Neuronal stem cell (in vitro differentiated cells): Measurements from ENCODE around the gene EMB.
"Not testable (repeated sequence)": the region's sequence is repeated elsewhere in the genome, so short reads cannot be mapped to it uniquely, and the experiment has no call there.

Experiments
- DNase-seq: peaks from one replicate; pipeline ENCODE4 v3.0.0-alpha.2; 2013; ENCODE audit warnings: low spot score
- H2AFZ ChIP-seq: one replicate; pipeline ENCODE4 v1.6.1; 2013; ENCODE audit warnings: mild to moderate bottlenecking, low read length, inconsistent platforms
- H2AK5ac ChIP-seq: 2 replicates; pipeline ENCODE4 v1.6.1; 2013; ENCODE audit warnings: low read depth, mild to moderate bottlenecking, inconsistent platforms, low read length, moderate library complexity, mixed read lengths
- H2BK120ac ChIP-seq: 2 replicates; pipeline ENCODE4 v1.6.1; 2013; ENCODE audit warnings: low read depth, mild to moderate bottlenecking, inconsistent platforms, low read length, moderate library complexity, mixed read lengths
- H2BK12ac ChIP-seq: one replicate; pipeline ENCODE4 v1.6.1; 2013; ENCODE audit warnings: low read length, inconsistent platforms
- H2BK15ac ChIP-seq: 2 replicates; pipeline ENCODE4 v1.6.1; 2013; ENCODE audit warnings: mild to moderate bottlenecking, low read length, inconsistent platforms, mixed read lengths
- H2BK5ac ChIP-seq: one replicate; pipeline ENCODE4 v1.6.1; 2013; ENCODE audit warnings: inconsistent platforms, mild to moderate bottlenecking, low read length, moderate library complexity
- H3K14ac ChIP-seq: one replicate; pipeline ENCODE4 v1.6.1; 2013; ENCODE audit warnings: low read length, inconsistent platforms
- H3K18ac ChIP-seq: 2 replicates; pipeline ENCODE4 v1.6.1; 2013; ENCODE audit warnings: low read length, inconsistent platforms
- H3K23ac ChIP-seq: 2 replicates; pipeline ENCODE4 v1.6.1; 2013; ENCODE audit warnings: low read depth, mild to moderate bottlenecking, mixed read lengths, low read length, inconsistent platforms; ENCODE audit not compliant: poor library complexity
- H3K27ac ChIP-seq: replicated peaks from 3 replicates; pipeline ENCODE4 v1.5.1; 2013; ENCODE audit warnings: low read length, inconsistent platforms
- H3K27me3 ChIP-seq, 3 experiments: 2 replicates each; pipeline ENCODE4 v1.6.1; 2013; ENCODE audit warnings: low read length in 3 of 3, mild to moderate bottlenecking in 2 of 3, inconsistent platforms in 1 of 3, low read depth in 1 of 3, mixed read lengths in 1 of 3, moderate library complexity in 1 of 3; ENCODE audit not compliant: control insufficient read depth in 3 of 3, insufficient read depth in 3 of 3
- H3K36me3 ChIP-seq, 2 donors: replicated peaks in 1 of 2; 2 replicates each; pipeline ENCODE4 v1.6.1; 2013; ENCODE audit warnings: low read length in 2 of 2; ENCODE audit not compliant: control insufficient read depth in 2 of 2, insufficient read depth in 2 of 2
- H3K4ac ChIP-seq: 2 replicates; pipeline ENCODE4 v1.6.1; 2013; ENCODE audit warnings: inconsistent platforms, mild to moderate bottlenecking, low read length, moderate library complexity
- H3K4me1 ChIP-seq, 2 donors: 1 replicate in 1 of 2; 2 replicates in 1 of 2; pipeline ENCODE4 v1.6.1; 2013; ENCODE audit warnings: low read length in 2 of 2, low read depth in 1 of 2; ENCODE audit not compliant: control insufficient read depth in 2 of 2, insufficient read depth in 1 of 2
- H3K4me2 ChIP-seq: one replicate; pipeline ENCODE4 v1.6.1; 2013; ENCODE audit warnings: mild to moderate bottlenecking, low read length, inconsistent platforms; ENCODE audit not compliant: insufficient read depth, poor library complexity, severe bottlenecking
- H3K4me3 ChIP-seq, 2 donors: 2 replicates each; pipeline ENCODE4 v1.5.1; 2013; ENCODE audit warnings: low read length in 2 of 2, mild to moderate bottlenecking in 2 of 2, inconsistent platforms in 1 of 2, moderate library complexity in 1 of 2
- H3K79me1 ChIP-seq: one replicate; pipeline ENCODE4 v1.6.1; 2013; ENCODE audit warnings: low read depth, mild to moderate bottlenecking, inconsistent platforms, low read length, moderate library complexity
- H3K9ac ChIP-seq: one replicate; pipeline ENCODE4 v1.6.1; 2013; ENCODE audit warnings: mild to moderate bottlenecking, low read depth, low read length, inconsistent platforms; ENCODE audit not compliant: poor library complexity
- H3K9me3 ChIP-seq, 2 donors: replicated peaks in 1 of 2; 2 replicates each; pipeline versions ENCODE3 to v1.6.1; 2013; ENCODE audit warnings: low read length in 2 of 2, mild to moderate bottlenecking in 2 of 2, inconsistent platforms in 1 of 2, low read depth in 1 of 2, mixed read lengths in 1 of 2, moderate library complexity in 1 of 2; ENCODE audit not compliant: control insufficient read depth in 2 of 2, insufficient read depth in 1 of 2
- H4K8ac ChIP-seq: one replicate; pipeline ENCODE4 v1.6.1; 2013; ENCODE audit warnings: low read depth, mild to moderate bottlenecking, inconsistent platforms, low read length, moderate library complexity
- H4K91ac ChIP-seq: one replicate; pipeline ENCODE4 v1.6.1; 2013; ENCODE audit warnings: low read length, low read depth, mild to moderate bottlenecking, inconsistent platforms; ENCODE audit not compliant: poor library complexity
- WGBS, 2 donors: extraction: QIAGEN DNeasy Blood & Tissue Kit; methylation state at CpG; one replicate each; pipeline ENCODE4 v1.1.7; 2013; ENCODE audit warnings: missing lambda C conversion rate in 2 of 2, mixed read lengths in 1 of 2; ENCODE audit not compliant: insufficient read length in 2 of 2, insufficient replicate concordance in 1 of 2; ENCODE audit errors: extremely low coverage in 2 of 2; 5-methylcytosine and 5-hydroxymethylcytosine counted together

The EMB gene

GRCh38 chr5:50393925-50394609 lies 47.0 kb downstream of the EMB start:
- not testable (repeated sequence) for H2BK15ac ChIP-seq, H3K9ac ChIP-seq, H2BK120ac ChIP-seq, H2BK5ac ChIP-seq, H2BK12ac ChIP-seq, H3K27me3 ChIP-seq, H3K79me1 ChIP-seq, H4K91ac ChIP-seq, H3K4me1 ChIP-seq, H3K36me3 ChIP-seq, H3K9me3 ChIP-seq, H3K23ac ChIP-seq, H3K4ac ChIP-seq, H3K4me2 ChIP-seq, H3K14ac ChIP-seq, H3K4me3 ChIP-seq, H2AFZ ChIP-seq, H2AK5ac ChIP-seq, H3K27ac ChIP-seq, DNase-seq, H4K8ac ChIP-seq, H3K18ac ChIP-seq
- no CpG with 5 or more reads among the region's 2 CpGs for WGBS, 2 donors

- not testable (repeated sequence) for H2BK5ac ChIP-seq, H2AK5ac ChIP-seq, H2BK15ac ChIP-seq, H4K91ac ChIP-seq, H3K27me3 ChIP-seq, H3K9me3 ChIP-seq, H2BK12ac ChIP-seq, H2BK120ac ChIP-seq, H3K4me1 ChIP-seq, H3K79me1 ChIP-seq, H3K4me3 ChIP-seq, H3K36me3 ChIP-seq, H3K4me2 ChIP-seq, H3K18ac ChIP-seq, H3K4ac ChIP-seq, H2AFZ ChIP-seq, H3K9ac ChIP-seq, H4K8ac ChIP-seq, H3K27ac ChIP-seq, DNase-seq, H3K23ac ChIP-seq, H3K14ac ChIP-seq
- no CpG with 5 or more reads among the region's 3 CpGs for WGBS, 2 donors
Observed at GRCh38 chr5:50392289-50392688, 48.8 kb downstream of the EMB start.

GRCh38 chr5:50384381-50384780 lies 56.7 kb downstream of the EMB start:
- H3K4me1 ChIP-seq, H3K14ac ChIP-seq, H2BK15ac ChIP-seq, H3K27ac ChIP-seq, H3K4me2 ChIP-seq, H2AFZ ChIP-seq, H3K18ac ChIP-seq, DNase-seq, H4K91ac ChIP-seq, H3K4ac ChIP-seq, H3K23ac ChIP-seq, H3K9ac ChIP-seq, H3K4me3 ChIP-seq, H3K79me1 ChIP-seq, H3K9me3 ChIP-seq, H2AK5ac ChIP-seq, H3K36me3 ChIP-seq, H2BK12ac ChIP-seq, H4K8ac ChIP-seq, H2BK5ac ChIP-seq, H3K27me3 ChIP-seq, H2BK120ac ChIP-seq: not testable (repeated sequence)
- no CpG with 5 or more reads among the region's 2 CpGs for WGBS, 2 donors

GRCh38 chr5:50376696-50377095 lies 64.4 kb downstream of the EMB start:
- no CpG with 5 or more reads among the region's 11 CpGs for WGBS, 2 donors

More at GRCh38 chr5:50376696-50377095, 64.4 kb downstream of the EMB start:
- H4K8ac ChIP-seq, H3K4ac ChIP-seq, H3K27me3 ChIP-seq, H3K27ac ChIP-seq, H3K18ac ChIP-seq, H2BK120ac ChIP-seq, H2BK5ac ChIP-seq, H3K4me3 ChIP-seq, H2BK15ac ChIP-seq, H3K9me3 ChIP-seq, H3K9ac ChIP-seq, H3K79me1 ChIP-seq, H3K4me2 ChIP-seq, H2BK12ac ChIP-seq, H3K23ac ChIP-seq, H3K4me1 ChIP-seq, H2AK5ac ChIP-seq, H3K14ac ChIP-seq, H3K36me3 ChIP-seq, H2AFZ ChIP-seq, DNase-seq, H4K91ac ChIP-seq: not testable (repeated sequence)
